Osteoblast (primary cell): ENCODE data around the gene RPL15. TPM values are rescaled to one million over a fixed set of nuclear protein-coding genes. Genes with fewer than 3 reads are reported as not detected.
A peak's percentile ranks its signal among the peaks of the same experiment; 100 is the strongest.

ENCODE experiments used
- DNase-seq: peaks from one replicate; pipeline ENCODE4 v3.0.0; 2011; ENCODE audit warnings: low spot score, mixed read lengths; ENCODE audit not compliant: insufficient read length; ENCODE audit errors: missing footprints
- H2AFZ ChIP-seq: 2 replicates; pipeline ENCODE4 v1.6.0; 2011; ENCODE audit warnings: mild to moderate bottlenecking, low read length
- H3K27ac ChIP-seq: 2 replicates; pipeline ENCODE4 v1.5.1; 2011; ENCODE audit warnings: mild to moderate bottlenecking, low read depth, low read length, moderate library complexity
- H3K27me3 ChIP-seq: 2 replicates; pipeline ENCODE4 v1.6.0; 2012; ENCODE audit warnings: mild to moderate bottlenecking, control low read depth, inconsistent platforms, low read length, moderate library complexity; ENCODE audit not compliant: insufficient read depth
- H3K36me3 ChIP-seq: 2 replicates; pipeline ENCODE4 v1.5.1; 2011; ENCODE audit warnings: mild to moderate bottlenecking, low read length, control low read depth, moderate library complexity; ENCODE audit not compliant: insufficient read depth
- H3K4me1 ChIP-seq: 2 replicates; pipeline ENCODE4 v1.5.1; 2011; ENCODE audit warnings: mild to moderate bottlenecking, low read length, control low read depth, moderate library complexity; ENCODE audit not compliant: insufficient read depth
- H3K4me2 ChIP-seq: 2 replicates; pipeline ENCODE4 v1.6.0; 2011; ENCODE audit warnings: mild to moderate bottlenecking, low read length; ENCODE audit not compliant: insufficient read depth
- H3K4me3 ChIP-seq: fragments of 200-600 bp; sonication (generic); 3 replicates; pipeline ENCODE4 v1.5.1; 2012; ENCODE audit warnings: mild to moderate bottlenecking, low read length, inconsistent platforms; ENCODE audit not compliant: insufficient read depth
- H3K79me2 ChIP-seq: 2 replicates; pipeline ENCODE4 v1.6.0; 2012; ENCODE audit warnings: mild to moderate bottlenecking, low read length, control low read depth, inconsistent platforms; ENCODE audit not compliant: insufficient read depth
- H3K9me3 ChIP-seq: 2 replicates; pipeline ENCODE4 v1.5.1; 2011; ENCODE audit warnings: low read depth, low read length, control low read depth
- H4K20me1 ChIP-seq: 2 replicates; pipeline ENCODE4 v1.6.0; 2012; ENCODE audit warnings: mild to moderate bottlenecking, low read length, control low read depth; ENCODE audit not compliant: insufficient read depth
- total RNA-seq: library from RNA; depleted of rRNA; stranded (reverse); fragments of >200 nt; gene quantifications from 2 replicates; pipeline ENCODE4 v1.2.3, GENCODE V29; 2012
- TF ChIP-seq, protein P1 (sequence below): IDR thresholded peaks from 2 replicates; pipeline ENCODE4 v1.5.1; 2011; ENCODE audit warnings: mild to moderate bottlenecking, low read depth, low read length, moderate library complexity; ENCODE audit errors: extremely low read depth

RPL15 gene
- total RNA-seq, 1 donor = 1,871 TPM

DNA sequence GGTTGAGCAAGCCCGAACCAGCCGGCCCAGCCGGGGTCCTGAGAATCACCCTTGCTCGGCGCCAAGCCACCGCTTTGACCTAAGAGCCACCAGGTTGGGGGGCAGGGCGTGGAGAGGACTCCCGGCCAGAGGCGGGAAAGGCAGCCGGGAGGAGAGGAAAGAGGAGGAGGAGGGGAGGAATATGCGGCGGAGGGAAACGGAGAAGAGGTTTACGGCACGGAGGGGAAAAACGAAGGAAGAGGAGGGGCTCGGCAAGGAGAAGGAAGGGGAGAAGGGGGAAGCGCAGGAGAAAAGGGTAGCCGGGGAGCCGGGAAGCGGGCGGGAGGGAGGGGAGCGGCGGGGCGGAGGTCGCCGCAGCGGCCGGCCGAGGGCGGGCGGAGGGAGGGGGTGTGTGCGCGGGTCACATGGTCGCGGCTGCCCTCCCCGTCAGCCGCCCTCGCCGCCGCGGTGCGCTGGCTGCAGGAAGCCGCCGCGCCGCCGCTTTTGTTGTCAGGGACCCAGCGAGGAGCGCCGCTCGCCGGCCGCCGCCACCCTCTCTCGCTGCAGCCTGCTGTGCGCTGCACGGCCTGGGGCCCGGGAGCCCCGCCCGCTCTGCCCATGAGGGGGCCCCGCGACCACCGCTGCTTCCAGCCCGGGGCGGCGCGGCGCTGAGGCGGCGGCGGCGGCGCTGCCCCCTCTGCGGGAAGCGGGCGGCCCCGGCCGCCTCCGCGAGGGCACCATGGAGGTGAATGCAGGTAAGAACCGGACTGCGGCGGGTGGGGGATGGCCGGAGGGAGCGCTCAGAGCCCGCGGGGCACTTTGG, 28.1 kb downstream of the RPL15 start, which contains the start of gene NR1D2:
NR1D2 (plus strand) TSS at position 426 of the 802 bp plus-strand sequence; CDS start at position 719, 293 bp downstream.
- peak within 1 kb of the TSS; percentile 91 for H3K27ac ChIP-seq
- H2AFZ ChIP-seq = peak within 1 kb of the TSS; percentile 86
- H3K36me3 ChIP-seq = no peaks in the 10 kb centered on the region
- H3K4me1 ChIP-seq = peaks cover 23% of the 10 kb centered on the region
- no peaks in the 10 kb centered on the region for H3K9me3 ChIP-seq
- peak within 1 kb of the TSS; percentile 97 for H3K4me2 ChIP-seq
- H3K79me2 ChIP-seq = peaks cover 34% of the 10 kb centered on the region
- peak; percentile 96 for DNase-seq
- H3K4me3 ChIP-seq = peak within 1 kb of the TSS; percentile 93
- peaks cover 12% of the 10 kb centered on the region for H3K27me3 ChIP-seq
- H4K20me1 ChIP-seq = peaks cover 37% of the 10 kb centered on the region
- TF ChIP-seq, protein P1, sequence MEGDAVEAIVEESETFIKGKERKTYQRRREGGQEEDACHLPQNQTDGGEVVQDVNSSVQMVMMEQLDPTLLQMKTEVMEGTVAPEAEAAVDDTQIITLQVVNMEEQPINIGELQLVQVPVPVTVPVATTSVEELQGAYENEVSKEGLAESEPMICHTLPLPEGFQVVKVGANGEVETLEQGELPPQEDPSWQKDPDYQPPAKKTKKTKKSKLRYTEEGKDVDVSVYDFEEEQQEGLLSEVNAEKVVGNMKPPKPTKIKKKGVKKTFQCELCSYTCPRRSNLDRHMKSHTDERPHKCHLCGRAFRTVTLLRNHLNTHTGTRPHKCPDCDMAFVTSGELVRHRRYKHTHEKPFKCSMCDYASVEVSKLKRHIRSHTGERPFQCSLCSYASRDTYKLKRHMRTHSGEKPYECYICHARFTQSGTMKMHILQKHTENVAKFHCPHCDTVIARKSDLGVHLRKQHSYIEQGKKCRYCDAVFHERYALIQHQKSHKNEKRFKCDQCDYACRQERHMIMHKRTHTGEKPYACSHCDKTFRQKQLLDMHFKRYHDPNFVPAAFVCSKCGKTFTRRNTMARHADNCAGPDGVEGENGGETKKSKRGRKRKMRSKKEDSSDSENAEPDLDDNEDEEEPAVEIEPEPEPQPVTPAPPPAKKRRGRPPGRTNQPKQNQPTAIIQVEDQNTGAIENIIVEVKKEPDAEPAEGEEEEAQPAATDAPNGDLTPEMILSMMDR = no peak

DNA sequence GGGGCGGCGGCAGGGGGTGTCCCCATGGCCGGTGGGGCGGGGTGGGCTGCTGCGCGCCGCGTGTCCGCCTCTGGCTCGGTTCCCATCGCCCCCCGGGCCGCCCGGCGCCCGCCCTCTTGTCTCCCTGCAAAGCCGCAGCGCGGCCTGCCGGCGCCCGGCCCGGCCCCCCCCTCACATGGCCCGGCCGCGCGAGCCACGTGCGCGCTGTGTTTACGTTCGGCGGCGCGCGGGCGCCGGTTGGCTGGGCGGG, 28.7 kb downstream of the RPL15 start:
- DNase-seq = no peak
- TF ChIP-seq, protein P1 = no peak
- H3K27ac ChIP-seq = peak overlapping the region; percentile 25
- peaks cover 23% of the 10 kb centered on the region for H3K4me1 ChIP-seq
- no peak overlapping the region for H3K4me2 ChIP-seq
- peaks cover 37% of the 10 kb centered on the region for H4K20me1 ChIP-seq
- H3K79me2 ChIP-seq = peaks cover 39% of the 10 kb centered on the region
- peaks cover 12% of the 10 kb centered on the region for H3K27me3 ChIP-seq
- no peak overlapping the region for H2AFZ ChIP-seq
- no peaks in the 10 kb centered on the region for H3K9me3 ChIP-seq
- H3K4me3 ChIP-seq = peak overlapping the region; percentile 93
- H3K36me3 ChIP-seq = no peaks in the 10 kb centered on the region

GRCh38 chr3:23945913-23946687, 29.2 kb downstream of the RPL15 start:
- TF ChIP-seq, protein P1 = no peak
- Histone ChIP-seq H3K4me3 (peak overlapping the region; percentile 93), H3K36me3 (no peaks in the 10 kb centered on the region), H3K79me2 (peaks cover 41% of the 10 kb centered on the region), H2AFZ (peak overlapping the region; percentile 80), H3K4me1 (peaks cover 23% of the 10 kb centered on the region), H4K20me1 (peaks cover 39% of the 10 kb centered on the region), H3K4me2 (peak overlapping the region; percentile 97), H3K27ac (peak overlapping the region; percentile 91), H3K9me3 (no peaks in the 10 kb centered on the region), H3K27me3 (peaks cover 12% of the 10 kb centered on the region)
- DNase-seq = peak; percentile 99

GRCh38 chr3:23948761-23949160, 31.8 kb downstream of the RPL15 start:
- peaks cover 65% of the 10 kb centered on the region for H3K79me2 ChIP-seq
- no peaks in the 10 kb centered on the region for H3K36me3 ChIP-seq
- H3K9me3 ChIP-seq = no peaks in the 10 kb centered on the region
- no peak overlapping the region for H3K4me2 ChIP-seq
- H3K27ac ChIP-seq = no peak overlapping the region
- TF ChIP-seq, protein P1 = no peak
- H3K4me3 ChIP-seq = no peak overlapping the region
- peaks cover 23% of the 10 kb centered on the region for H3K4me1 ChIP-seq
- H3K27me3 ChIP-seq = peaks cover 7% of the 10 kb centered on the region
- DNase-seq = peak; percentile 53
- H4K20me1 ChIP-seq = peaks cover 57% of the 10 kb centered on the region
- H2AFZ ChIP-seq = no peak overlapping the region
